ENCODE data around the gene DIO1. TPM values are rescaled to one million over a fixed set of nuclear protein-coding genes. Genes with fewer than 3 reads are reported as not detected.

Gene DIO1
- total RNA-seq, 1 experiment from 2014 or later = 0.28 TPM

DNA sequence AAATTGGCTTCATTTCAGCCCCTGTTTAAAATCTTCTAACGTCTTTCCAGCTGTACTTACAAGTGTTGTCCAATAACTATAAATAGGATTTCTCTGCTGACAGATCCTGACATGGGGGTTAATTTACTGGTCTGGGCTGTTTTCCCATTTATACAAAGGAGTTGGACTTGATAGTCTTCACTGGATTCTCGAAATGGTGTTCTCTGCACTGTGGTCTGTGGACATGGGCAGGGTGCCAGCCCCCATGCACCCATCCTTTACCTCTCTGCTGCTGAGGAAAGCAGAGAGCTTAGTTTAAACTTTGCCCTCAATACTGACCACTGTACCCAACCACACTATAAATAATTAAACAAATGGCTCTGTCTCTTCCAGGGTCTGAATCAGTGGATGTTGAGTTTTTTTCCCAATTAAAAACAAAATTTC lies 5.2 kb downstream of the DIO1 start:
- CTCF ChIA-PET = no interaction called here
- no peak for ATAC-seq
- intact Hi-C loops (cut with micrococcal nuclease; ENCODE audit: unreplicated experiment) = no loop called here

DNA sequence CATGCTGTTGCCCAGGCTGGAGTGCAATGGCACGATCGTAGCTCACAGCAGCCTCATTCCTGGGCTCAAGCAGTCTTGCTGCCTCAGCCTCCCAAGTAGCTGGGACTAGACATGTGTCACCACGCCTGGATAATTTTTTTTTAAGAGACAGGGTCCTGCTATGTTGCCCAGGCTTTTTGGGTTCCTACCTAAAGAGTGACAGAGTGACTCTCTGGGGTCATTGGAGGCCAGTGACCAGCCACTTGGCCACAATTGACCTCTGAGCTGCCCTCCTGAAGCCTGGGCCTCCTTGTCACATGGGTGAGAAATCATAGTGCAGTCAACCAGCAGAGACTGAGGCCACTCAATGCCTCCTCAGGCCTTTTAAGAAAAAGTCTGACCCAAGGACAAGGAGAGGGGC lies 5.7 kb downstream of the DIO1 start:
- ATAC-seq (no peak), DNase-seq (ENCODE audit: low read depth, low spot score) (no peak)
- no TSS peak for BruUV-seq (replicated peaks)
- ChIA-PET POLR2A (no interaction called here), CTCF (no interaction called here)
- H3K4me1 ChIP-seq (ENCODE audit: control insufficient read depth, insufficient read depth, low read length) = 0 out of 2 replicates have a peak, but pooled peaks cover 3% of the 10 kb centered on the region
- no peak overlapping the region for H3K4me3 ChIP-seq (ENCODE audit: low read depth in 2 of 2, low read length in 2 of 2)
- intact Hi-C loops (cut with micrococcal nuclease; ENCODE audit: unreplicated experiment) = no loop called here
- H3K9me3 ChIP-seq (ENCODE audit: control insufficient read depth, insufficient read depth, low read depth, low read length) = no peaks in the 10 kb centered on the region
- H3K27me3 ChIP-seq (ENCODE audit: control insufficient read depth, insufficient read depth, low read length) = no peaks in the 10 kb centered on the region
- no peaks in the 10 kb centered on the region for H3K36me3 ChIP-seq (ENCODE audit: control insufficient read depth, insufficient read depth, low read length)
- in situ Hi-C loops (cut with HindIII; ENCODE audit: low pct_unique_long_range_greater_than_20kb, low sequenced_read_pairs) = no loop called here
- H3K27ac ChIP-seq (ENCODE audit: low read length) = no peak overlapping the region
- TF ChIP-seq TCF7L2 (IDR thresholded peaks at IDR 0.05; ENCODE audit: low read depth, low read length) = no peak
- TF ChIP-seq, protein P1, sequence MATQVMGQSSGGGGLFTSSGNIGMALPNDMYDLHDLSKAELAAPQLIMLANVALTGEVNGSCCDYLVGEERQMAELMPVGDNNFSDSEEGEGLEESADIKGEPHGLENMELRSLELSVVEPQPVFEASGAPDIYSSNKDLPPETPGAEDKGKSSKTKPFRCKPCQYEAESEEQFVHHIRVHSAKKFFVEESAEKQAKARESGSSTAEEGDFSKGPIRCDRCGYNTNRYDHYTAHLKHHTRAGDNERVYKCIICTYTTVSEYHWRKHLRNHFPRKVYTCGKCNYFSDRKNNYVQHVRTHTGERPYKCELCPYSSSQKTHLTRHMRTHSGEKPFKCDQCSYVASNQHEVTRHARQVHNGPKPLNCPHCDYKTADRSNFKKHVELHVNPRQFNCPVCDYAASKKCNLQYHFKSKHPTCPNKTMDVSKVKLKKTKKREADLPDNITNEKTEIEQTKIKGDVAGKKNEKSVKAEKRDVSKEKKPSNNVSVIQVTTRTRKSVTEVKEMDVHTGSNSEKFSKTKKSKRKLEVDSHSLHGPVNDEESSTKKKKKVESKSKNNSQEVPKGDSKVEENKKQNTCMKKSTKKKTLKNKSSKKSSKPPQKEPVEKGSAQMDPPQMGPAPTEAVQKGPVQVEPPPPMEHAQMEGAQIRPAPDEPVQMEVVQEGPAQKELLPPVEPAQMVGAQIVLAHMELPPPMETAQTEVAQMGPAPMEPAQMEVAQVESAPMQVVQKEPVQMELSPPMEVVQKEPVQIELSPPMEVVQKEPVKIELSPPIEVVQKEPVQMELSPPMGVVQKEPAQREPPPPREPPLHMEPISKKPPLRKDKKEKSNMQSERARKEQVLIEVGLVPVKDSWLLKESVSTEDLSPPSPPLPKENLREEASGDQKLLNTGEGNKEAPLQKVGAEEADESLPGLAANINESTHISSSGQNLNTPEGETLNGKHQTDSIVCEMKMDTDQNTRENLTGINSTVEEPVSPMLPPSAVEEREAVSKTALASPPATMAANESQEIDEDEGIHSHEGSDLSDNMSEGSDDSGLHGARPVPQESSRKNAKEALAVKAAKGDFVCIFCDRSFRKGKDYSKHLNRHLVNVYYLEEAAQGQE (IDR thresholded peaks at IDR 0.05; ENCODE audit: insufficient read depth in 1 of 2, low read depth in 2 of 2, low read length in 1 of 2) = no peak
- TF ChIP-seq POLR2AphosphoS5 (IDR thresholded peaks at IDR 0.05; ENCODE audit: low read depth, low read length) = no peak
- TF ChIP-seq, protein P2, sequence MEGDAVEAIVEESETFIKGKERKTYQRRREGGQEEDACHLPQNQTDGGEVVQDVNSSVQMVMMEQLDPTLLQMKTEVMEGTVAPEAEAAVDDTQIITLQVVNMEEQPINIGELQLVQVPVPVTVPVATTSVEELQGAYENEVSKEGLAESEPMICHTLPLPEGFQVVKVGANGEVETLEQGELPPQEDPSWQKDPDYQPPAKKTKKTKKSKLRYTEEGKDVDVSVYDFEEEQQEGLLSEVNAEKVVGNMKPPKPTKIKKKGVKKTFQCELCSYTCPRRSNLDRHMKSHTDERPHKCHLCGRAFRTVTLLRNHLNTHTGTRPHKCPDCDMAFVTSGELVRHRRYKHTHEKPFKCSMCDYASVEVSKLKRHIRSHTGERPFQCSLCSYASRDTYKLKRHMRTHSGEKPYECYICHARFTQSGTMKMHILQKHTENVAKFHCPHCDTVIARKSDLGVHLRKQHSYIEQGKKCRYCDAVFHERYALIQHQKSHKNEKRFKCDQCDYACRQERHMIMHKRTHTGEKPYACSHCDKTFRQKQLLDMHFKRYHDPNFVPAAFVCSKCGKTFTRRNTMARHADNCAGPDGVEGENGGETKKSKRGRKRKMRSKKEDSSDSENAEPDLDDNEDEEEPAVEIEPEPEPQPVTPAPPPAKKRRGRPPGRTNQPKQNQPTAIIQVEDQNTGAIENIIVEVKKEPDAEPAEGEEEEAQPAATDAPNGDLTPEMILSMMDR (IDR thresholded peaks at IDR 0.05) = no peak
- no peak for TF ChIP-seq SIN3A (IDR thresholded peaks at IDR 0.05; ENCODE audit: borderline replicate concordance, insufficient read depth, low read depth, low read length)

More for the DNA sequence above, 5.2 kb downstream of the DIO1 start:
- DNase-seq (ENCODE audit: low read depth, low spot score) = no peak
- H3K9me3 ChIP-seq (ENCODE audit: control insufficient read depth, insufficient read depth, low read depth, low read length) = no peaks in the 10 kb centered on the region
- POLR2A ChIA-PET = no interaction called here
- no TSS peak for BruUV-seq (replicated peaks)
- H3K27me3 ChIP-seq (ENCODE audit: control insufficient read depth, insufficient read depth, low read length) = no peaks in the 10 kb centered on the region
- no peaks in the 10 kb centered on the region for H3K36me3 ChIP-seq (ENCODE audit: control insufficient read depth, insufficient read depth, low read length)
- in situ Hi-C loops (cut with HindIII; ENCODE audit: low pct_unique_long_range_greater_than_20kb, low sequenced_read_pairs) = no loop called here
- H3K4me3 ChIP-seq (ENCODE audit: low read depth in 2 of 2, low read length in 2 of 2) = no peak overlapping the region
- TF ChIP-seq POLR2AphosphoS5 (IDR thresholded peaks at IDR 0.05; ENCODE audit: low read depth, low read length) (no peak), TCF7L2 (IDR thresholded peaks at IDR 0.05; ENCODE audit: low read depth, low read length) (no peak), SIN3A (IDR thresholded peaks at IDR 0.05; ENCODE audit: borderline replicate concordance, insufficient read depth, low read depth, low read length) (no peak)
- TF ChIP-seq, protein P2 (IDR thresholded peaks at IDR 0.05) = no peak
- TF ChIP-seq, protein P1 (IDR thresholded peaks at IDR 0.05; ENCODE audit: insufficient read depth in 1 of 2, low read depth in 2 of 2, low read length in 1 of 2) = no peak
- H3K4me1 ChIP-seq (ENCODE audit: control insufficient read depth, insufficient read depth, low read length) = 0 out of 2 replicates have a peak, but pooled peaks cover 3% of the 10 kb centered on the region
- H3K27ac ChIP-seq (ENCODE audit: low read length) = no peak overlapping the region

Measured in Panc1 (cell line).